RWPE1 (cell line): ENCODE results near the gene CLN5.
A peak's percentile ranks its signal among the peaks of the same experiment; 100 is the strongest.
"Not testable (repeated sequence)": the region's sequence is repeated elsewhere in the genome, so short reads cannot be mapped to it uniquely, and the experiment has no call there.

ENCODE experiments used
- CTCF ChIA-PET: fragments of 350-600 bp; sonication (Branson Sonifier 250); formaldehyde crosslinking; extraction: SDS; loops from one replicate; lab custom pipeline; 2021; lab: Yijun Ruan, JAX
- POLR2A ChIA-PET: fragments of 400-600 bp; formaldehyde crosslinking; extraction: SDS; loops from one replicate; lab custom pipeline; 2020; ENCODE audit warnings: antibody characterized with exemption; ENCODE audit not compliant: low non-redundant PET; lab: Yijun Ruan, JAX
- DNase-seq: peaks from one replicate; pipeline ENCODE4 v3.0.0; 2012; ENCODE audit warnings: low spot score
- H3K27ac ChIP-seq: fragments of 450-650 bp; 2 replicates; pipeline ENCODE4 v1.5.1; 2017
- CTCF ChIP-seq: fragments of 450-650 bp; conservative IDR thresholded peaks from 2 replicates; pipeline ENCODE4 v1.5.1; 2017; ENCODE audit warnings: low read depth, mild to moderate bottlenecking

CLN5 gene

GRCh38 chr13:76953968-76954367, 37.9 kb upstream of the CLN5 start:
- DNase-seq = no peak
- no peak overlapping the region for H3K27ac ChIP-seq
- ChIA-PET CTCF (interaction anchor here (0.7 kb wide), 1 partner anchor 1309 kb away, joined by 3 read pairs; no protein-coding TSS in a partner anchor), POLR2A (no interaction called here)
- TF ChIP-seq CTCF = no peak

- H3K27ac ChIP-seq = no peak overlapping the region
- ChIA-PET CTCF (interaction anchor here (0.7 kb wide), 1 partner anchor 1309 kb away, joined by 3 read pairs; no protein-coding TSS in a partner anchor), POLR2A (no interaction called here)
- TF ChIP-seq CTCF = no peak
- DNase-seq = no peak
Measured at GRCh38 chr13:76954538-76954937, 37.3 kb upstream of the CLN5 start.

- no peak overlapping the region for H3K27ac ChIP-seq
- no peak for DNase-seq
- POLR2A ChIA-PET = no interaction called here
- CTCF ChIA-PET = no interaction called here
- TF ChIP-seq CTCF = no peak
Measured at GRCh38 chr13:76955193-76955592, 36.7 kb upstream of the CLN5 start.

GRCh38 chr13:76955661-76956060, 36.2 kb upstream of the CLN5 start:
- POLR2A ChIA-PET = no interaction called here

DNA sequence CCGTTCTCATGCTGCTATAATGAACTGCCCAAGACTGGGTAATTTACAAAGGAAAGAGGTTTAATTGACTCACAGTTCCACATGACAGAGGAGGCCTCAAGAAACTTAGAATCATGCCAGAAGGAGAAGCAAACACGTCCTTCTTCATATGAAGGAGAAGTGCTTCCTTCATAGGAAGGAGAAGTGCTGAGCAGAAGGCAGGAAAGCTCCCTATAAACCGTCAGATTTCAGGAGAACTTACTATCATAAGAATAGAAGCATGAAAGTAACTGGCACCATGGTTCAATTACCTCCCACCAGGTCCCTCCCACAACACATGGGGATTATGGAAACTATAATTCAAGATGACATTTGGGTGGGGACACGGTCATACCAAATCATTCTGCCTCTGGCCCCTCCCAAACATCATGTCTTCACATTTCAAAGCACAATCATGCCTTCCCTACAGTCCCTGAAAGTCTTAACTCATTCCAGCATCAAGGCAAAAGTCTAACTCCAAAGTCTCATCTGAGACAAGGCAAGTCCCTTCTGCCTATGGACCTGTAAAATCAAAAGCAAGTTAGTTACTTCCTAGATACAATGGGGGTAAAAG, 32.9 kb upstream of the CLN5 start:
- DNase-seq = no peak
- TF ChIP-seq CTCF = no peak
- POLR2A ChIA-PET = no interaction called here
- no peak overlapping the region for H3K27ac ChIP-seq
- CTCF ChIA-PET = interaction anchor here (0.6 kb wide), 1 partner anchor 165 kb away, joined by 4 read pairs; no protein-coding TSS in a partner anchor

More at GRCh38 chr13:76955661-76956060, 36.2 kb upstream of the CLN5 start:
- CTCF ChIA-PET = no interaction called here
- TF ChIP-seq CTCF = no peak
- no peak for DNase-seq
- H3K27ac ChIP-seq = no peak overlapping the region

DNA sequence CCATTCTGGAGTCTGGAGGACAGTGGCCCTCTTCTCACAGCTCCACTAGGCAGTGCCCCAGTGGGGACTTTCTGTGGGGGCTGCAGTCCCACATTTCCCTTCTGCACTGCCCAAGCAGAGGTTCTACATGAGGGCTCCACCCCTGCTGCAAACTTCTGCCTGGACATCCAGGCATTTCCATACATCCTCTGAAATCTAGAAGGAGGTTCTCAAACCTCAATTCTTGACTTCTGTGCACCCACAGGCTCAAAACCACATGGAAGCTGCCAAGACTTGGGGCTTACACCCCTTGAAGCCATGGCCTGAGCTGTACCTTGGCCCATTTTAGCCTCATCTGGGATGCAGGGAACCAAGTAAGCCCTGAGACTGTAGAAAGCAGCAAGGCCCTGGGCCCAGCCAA, 32.1 kb upstream of the CLN5 start:
- POLR2A ChIA-PET, DNase-seq: not testable (repeated sequence)
- CTCF ChIA-PET = interaction anchor here (0.6 kb wide), 1 partner anchor 164 kb away, joined by 4 read pairs; no protein-coding TSS in a partner anchor

GRCh38 chr13:76965759-76966421, 26.0 kb upstream of the CLN5 start:
- CTCF ChIA-PET = interaction anchor here (0.6 kb wide), 1 partner anchor 14 kb away, joined by 4 read pairs; no protein-coding TSS in a partner anchor
- no peak overlapping the region for H3K27ac ChIP-seq
- POLR2A ChIA-PET = no interaction called here
- DNase-seq = peak; percentile 46
- TF ChIP-seq CTCF = no peak

More for the DNA sequence above, 32.1 kb upstream of the CLN5 start:
- not testable (repeated sequence) for H3K27ac ChIP-seq
